Glutamatergic neuron (in vitro differentiated cells): ENCODE results near the gene IRAK3. TPM values are rescaled to one million over a fixed set of nuclear protein-coding genes. Genes with fewer than 3 reads are reported as not detected.
A peak's percentile ranks its signal among the peaks of the same experiment; 100 is the strongest.
"Not testable (repeated sequence)": the region's sequence is repeated elsewhere in the genome, so short reads cannot be mapped to it uniquely, and the experiment has no call there.

Source experiments
- DNase-seq: peaks from one replicate; pipeline ENCODE4 v3.0.0; 2022
- H3K27ac Mint-ChIP-seq: one replicate; pipeline ENCODE4 v1.8.0; 2020; ENCODE audit warnings: mild to moderate bottlenecking, mixed read lengths, inconsistent platforms; ENCODE audit not compliant: unreplicated experiment
- H3K27me3 Mint-ChIP-seq: one replicate; pipeline ENCODE4 v1.8.0; 2020; ENCODE audit warnings: mild to moderate bottlenecking, moderate library complexity, mixed read lengths, inconsistent platforms; ENCODE audit not compliant: unreplicated experiment
- H3K36me3 Mint-ChIP-seq: one replicate; pipeline ENCODE4 v1.8.0; 2020; ENCODE audit warnings: mild to moderate bottlenecking, mixed read lengths, inconsistent platforms; ENCODE audit not compliant: unreplicated experiment
- H3K4me1 Mint-ChIP-seq: one replicate; pipeline ENCODE4 v1.8.0; 2020; ENCODE audit warnings: mild to moderate bottlenecking, low read depth, mixed read lengths, inconsistent platforms; ENCODE audit not compliant: unreplicated experiment
- H3K4me3 Mint-ChIP-seq: one replicate; pipeline ENCODE4 v1.8.0; 2020; ENCODE audit warnings: mild to moderate bottlenecking, mixed read lengths, inconsistent platforms; ENCODE audit not compliant: unreplicated experiment
- H3K9me3 Mint-ChIP-seq: one replicate; pipeline ENCODE4 v1.8.0; 2020; ENCODE audit warnings: mild to moderate bottlenecking, moderate library complexity, mixed read lengths, inconsistent platforms; ENCODE audit not compliant: unreplicated experiment
- total RNA-seq: library from RNA; stranded (reverse); fragmentation: NEBNext Ultra II Directional; extraction: Animal tissue kit (Norgen Biotek cat#: 25700); gene quantifications from one replicate; pipeline ENCODE4 v1.2.1, GENCODE V29; 2021; ENCODE audit not compliant: unreplicated experiment
- TF ChIP-seq, protein P1 (sequence below): fragments of 200-600 bp; sonication (generic); IDR thresholded peaks from one replicate; pipeline ENCODE4 v1.5.0; 2021; ENCODE audit not compliant: partially characterized antibody, unreplicated experiment

IRAK3 gene
- total RNA-seq, 1 donor from 2014 or later = 3.9 TPM

DNA sequence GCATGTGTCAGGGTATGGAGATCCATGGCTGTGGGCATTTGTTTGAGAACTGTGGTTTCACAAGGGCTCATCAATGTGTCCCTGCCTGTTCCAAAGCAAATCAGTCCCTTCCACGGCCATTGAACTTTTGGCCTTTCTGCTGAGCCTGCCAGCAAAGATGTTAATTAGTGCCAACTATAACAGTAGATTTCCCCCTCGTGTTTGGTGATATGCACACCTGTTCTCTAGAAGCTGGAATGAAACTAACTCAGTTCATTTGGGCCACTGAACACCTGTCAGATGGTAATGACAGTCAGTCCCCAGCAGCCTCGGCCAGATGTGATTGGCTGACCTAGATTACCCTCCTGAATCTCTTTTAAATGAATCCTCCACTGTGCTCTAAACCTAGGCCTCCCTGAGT, 43.2 kb downstream of the IRAK3 start:
- TF ChIP-seq, protein P1, sequence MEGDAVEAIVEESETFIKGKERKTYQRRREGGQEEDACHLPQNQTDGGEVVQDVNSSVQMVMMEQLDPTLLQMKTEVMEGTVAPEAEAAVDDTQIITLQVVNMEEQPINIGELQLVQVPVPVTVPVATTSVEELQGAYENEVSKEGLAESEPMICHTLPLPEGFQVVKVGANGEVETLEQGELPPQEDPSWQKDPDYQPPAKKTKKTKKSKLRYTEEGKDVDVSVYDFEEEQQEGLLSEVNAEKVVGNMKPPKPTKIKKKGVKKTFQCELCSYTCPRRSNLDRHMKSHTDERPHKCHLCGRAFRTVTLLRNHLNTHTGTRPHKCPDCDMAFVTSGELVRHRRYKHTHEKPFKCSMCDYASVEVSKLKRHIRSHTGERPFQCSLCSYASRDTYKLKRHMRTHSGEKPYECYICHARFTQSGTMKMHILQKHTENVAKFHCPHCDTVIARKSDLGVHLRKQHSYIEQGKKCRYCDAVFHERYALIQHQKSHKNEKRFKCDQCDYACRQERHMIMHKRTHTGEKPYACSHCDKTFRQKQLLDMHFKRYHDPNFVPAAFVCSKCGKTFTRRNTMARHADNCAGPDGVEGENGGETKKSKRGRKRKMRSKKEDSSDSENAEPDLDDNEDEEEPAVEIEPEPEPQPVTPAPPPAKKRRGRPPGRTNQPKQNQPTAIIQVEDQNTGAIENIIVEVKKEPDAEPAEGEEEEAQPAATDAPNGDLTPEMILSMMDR = no peak
- H3K27me3 Mint-ChIP-seq = peaks cover 6% of the 10 kb centered on the region
- H3K9me3 Mint-ChIP-seq = peaks cover 8% of the 10 kb centered on the region

DNA sequence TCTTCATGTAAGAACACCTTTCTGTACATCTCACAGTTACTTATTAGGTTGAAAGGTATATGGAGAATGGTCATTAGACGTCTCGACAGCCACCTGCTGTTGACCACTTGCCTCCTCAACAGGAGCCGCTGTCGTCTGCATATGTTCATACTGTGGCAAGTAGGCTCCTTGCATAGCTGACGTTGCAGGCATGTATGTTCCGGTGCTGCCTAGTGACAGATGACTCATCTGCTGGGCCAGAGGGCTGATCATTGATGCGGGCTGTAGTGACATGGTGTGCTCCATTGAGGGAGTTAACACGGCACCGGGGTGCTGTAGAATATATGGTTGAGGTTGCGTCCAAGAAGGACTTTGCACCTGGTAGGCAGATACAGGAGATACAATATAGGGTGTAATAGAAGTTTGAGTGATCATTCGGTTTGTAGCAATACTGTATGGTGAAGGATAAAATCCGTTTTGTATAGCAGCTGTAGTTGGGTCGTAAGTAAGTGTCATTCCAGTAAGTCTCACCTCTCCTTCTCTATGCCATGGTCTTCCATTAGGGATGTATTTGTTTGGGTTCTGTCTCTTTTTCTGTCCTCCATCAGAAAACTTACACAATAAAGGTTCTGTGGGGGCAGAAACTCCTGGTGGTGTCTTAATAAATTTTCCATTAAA, 45.2 kb downstream of the IRAK3 start:
- Mint-ChIP-seq H3K4me3 (peak overlapping the region; percentile 80), H3K27ac (peak overlapping the region; percentile 97), H3K4me1 (peaks cover 35% of the 10 kb centered on the region)
- not testable (repeated sequence) for H3K9me3 Mint-ChIP-seq, H3K36me3 Mint-ChIP-seq, H3K27me3 Mint-ChIP-seq
- peak; percentile 76 for DNase-seq

More for the DNA sequence above, 43.2 kb downstream of the IRAK3 start:
- H3K4me3 Mint-ChIP-seq = no peak overlapping the region
- no peaks in the 10 kb centered on the region for H3K36me3 Mint-ChIP-seq
- peak overlapping the region; percentile 64 for H3K27ac Mint-ChIP-seq
- DNase-seq = no peak
- peaks cover 23% of the 10 kb centered on the region for H3K4me1 Mint-ChIP-seq

DNA sequence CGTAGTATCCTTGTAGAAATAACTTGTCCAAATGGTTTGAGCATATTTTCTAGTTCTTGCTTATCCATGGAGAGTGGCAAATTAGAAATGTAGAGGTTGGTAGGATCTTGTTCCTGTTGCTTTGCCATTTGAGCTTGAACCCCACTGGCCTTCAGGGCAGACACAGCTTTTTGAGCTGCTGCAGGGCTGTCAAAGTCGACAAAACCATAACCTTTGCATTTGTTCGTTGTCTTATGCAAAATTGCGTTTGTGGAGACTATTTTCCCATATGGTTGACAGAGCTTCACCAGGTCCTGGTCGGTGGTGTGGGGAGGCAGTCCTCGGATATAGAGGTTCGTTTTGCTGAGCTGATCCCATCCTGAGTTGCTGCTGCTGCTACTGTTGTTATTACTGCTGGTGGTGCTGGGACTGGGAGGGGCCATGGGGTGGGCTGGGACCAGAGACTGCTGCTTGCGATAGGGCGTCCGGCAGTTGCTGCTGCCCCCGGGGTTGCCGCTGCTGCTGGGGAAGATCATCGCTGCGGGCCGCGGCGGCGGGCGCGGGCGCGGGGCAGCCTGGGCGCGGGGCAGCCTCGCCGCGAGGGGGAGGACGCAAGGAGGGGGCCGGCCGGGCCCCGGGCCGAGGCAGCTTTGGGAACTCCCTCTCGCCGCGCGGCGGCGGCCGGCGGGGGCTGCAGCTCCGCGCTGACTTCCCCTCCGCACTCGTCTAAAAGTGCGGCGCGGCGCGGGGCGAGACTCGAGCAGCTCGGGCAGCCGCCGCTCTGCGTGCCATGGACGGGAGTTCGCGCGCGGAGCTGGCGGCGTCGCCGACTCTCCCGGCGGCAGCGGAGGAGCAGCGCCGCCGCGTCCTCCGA, 46.0 kb downstream of the IRAK3 start:
- H3K27me3 Mint-ChIP-seq, H3K9me3 Mint-ChIP-seq, H3K36me3 Mint-ChIP-seq: not testable (repeated sequence)
- H3K4me3 Mint-ChIP-seq = peak overlapping the region; percentile 80
- peaks cover 40% of the 10 kb centered on the region for H3K4me1 Mint-ChIP-seq
- peak; percentile 77 for DNase-seq
- peak overlapping the region; percentile 97 for H3K27ac Mint-ChIP-seq

DNA sequence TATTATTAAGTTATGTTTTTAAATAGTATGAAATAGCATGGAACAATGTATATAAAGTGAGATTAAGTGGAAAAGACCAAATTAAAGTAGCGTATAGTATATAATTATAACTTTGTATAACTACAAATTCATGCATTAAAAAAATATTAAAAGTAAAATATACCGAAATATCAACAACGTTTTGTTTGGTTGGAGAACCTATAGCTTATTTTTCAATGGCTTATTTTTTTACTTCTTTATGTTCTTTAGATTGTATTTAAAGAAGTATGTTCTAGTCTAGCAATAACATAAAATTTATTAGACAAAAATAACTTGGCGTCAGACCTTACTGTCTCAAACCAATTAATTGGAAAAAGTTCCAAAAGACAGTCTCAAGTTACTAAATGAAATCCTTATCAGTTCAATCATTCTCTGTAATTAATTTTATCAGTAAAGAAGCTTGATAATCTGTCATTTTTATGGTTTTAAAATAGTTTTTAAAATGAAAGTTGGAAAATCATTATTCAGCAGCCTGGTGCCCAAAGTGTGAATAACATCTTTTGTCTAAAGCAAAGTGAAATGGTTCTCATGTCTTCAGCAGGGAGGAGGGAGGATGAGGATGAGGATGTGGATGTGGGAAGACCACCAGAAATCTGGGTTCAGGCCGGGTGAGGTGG, 46.7 kb downstream of the IRAK3 start:
- Mint-ChIP-seq H3K27me3 (peaks cover 6% of the 10 kb centered on the region), H3K27ac (peak overlapping the region; percentile 43), H3K4me3 (peak overlapping the region; percentile 61), H3K9me3 (peaks cover 10% of the 10 kb centered on the region), H3K36me3 (no peaks in the 10 kb centered on the region), H3K4me1 (peaks cover 45% of the 10 kb centered on the region)
- no peak for DNase-seq
- TF ChIP-seq, protein P1 = peak; percentile 32

DNA sequence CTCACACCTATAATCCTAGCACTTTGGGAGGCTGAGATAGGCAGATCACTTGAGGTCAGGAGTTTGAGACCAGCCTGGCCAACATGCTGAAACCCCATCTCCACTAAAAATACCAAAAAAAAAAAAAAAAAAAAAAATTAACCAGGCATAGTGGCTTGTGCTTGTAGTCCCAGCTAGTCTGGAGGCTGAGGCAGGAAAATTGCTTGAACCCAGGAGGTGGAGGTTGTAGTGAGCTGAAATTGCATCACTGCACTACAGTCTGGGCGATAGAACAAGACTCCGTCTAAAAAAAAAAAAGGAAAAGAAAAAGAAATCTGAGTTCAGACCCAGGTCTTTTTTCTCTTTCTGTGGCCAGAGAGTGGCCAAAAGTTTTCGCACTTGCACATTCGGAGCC, 47.3 kb downstream of the IRAK3 start:
- peaks cover 50% of the 10 kb centered on the region for H3K4me1 Mint-ChIP-seq
- peak overlapping the region; percentile 43 for H3K27ac Mint-ChIP-seq
- peak overlapping the region; percentile 43 for H3K4me3 Mint-ChIP-seq
- not testable (repeated sequence) for H3K36me3 Mint-ChIP-seq, DNase-seq, H3K27me3 Mint-ChIP-seq, H3K9me3 Mint-ChIP-seq

DNA sequence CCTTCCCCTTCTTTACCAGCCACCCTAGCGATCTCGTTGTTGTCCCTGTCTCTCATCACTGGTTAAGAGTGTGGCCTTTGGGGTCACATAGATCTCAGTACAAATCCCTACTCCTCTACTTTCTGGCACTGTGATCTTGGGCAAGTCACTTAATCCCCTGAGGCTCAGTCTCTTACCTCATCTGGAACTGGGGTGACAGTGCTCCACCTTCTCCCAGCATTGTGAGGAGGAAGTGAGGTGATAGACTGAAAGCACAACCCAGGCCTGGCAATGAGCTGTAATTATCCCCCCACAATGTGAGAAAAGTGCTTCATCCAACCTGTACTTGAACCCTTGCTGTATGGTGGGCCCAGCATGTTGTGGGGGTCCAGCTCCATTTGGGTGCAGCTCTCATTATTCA, 48.0 kb downstream of the IRAK3 start:
- Mint-ChIP-seq H3K27ac (peak overlapping the region; percentile 39), H3K36me3 (no peaks in the 10 kb centered on the region), H3K4me3 (peak overlapping the region; percentile 14), H3K4me1 (peaks cover 55% of the 10 kb centered on the region), H3K9me3 (peaks cover 14% of the 10 kb centered on the region), H3K27me3 (peaks cover 6% of the 10 kb centered on the region)
- TF ChIP-seq, protein P1 = no peak
- DNase-seq = no peak
